Adrenal gland (tissue), 5 donors: ENCODE results near the gene ALPP.

Source experiments
- CTCF ChIP-seq, 6 experiments: fragments of 450-650 bp in 4 of 6; fragments of 200-600 bp in 2 of 6; sonication (generic) in 1 of 6; IDR thresholded peaks; 1 replicate in 5 of 6; 2 replicates in 1 of 6; pipeline versions ENCODE4 v1.5.1 to v1.8.0; 2016 to 2021; ENCODE audit warnings: antibody characterized with exemption in 6 of 6, mild to moderate bottlenecking in 2 of 6, moderate library complexity in 1 of 6
- POLR2A ChIP-seq, 2 donors: fragments of 450-650 bp; IDR thresholded peaks; one replicate each; pipeline ENCODE4 v1.6.1; 2017; ENCODE audit warnings: antibody characterized with exemption in 2 of 2, mild to moderate bottlenecking in 2 of 2, moderate library complexity in 1 of 2
- donor health status: DM: no; HTN: no; CAD: no.

- TF ChIP-seq CTCF (IDR thresholded peaks at IDR 0.05) (no peak), POLR2A (IDR thresholded peaks at IDR 0.05) (no peak)
These were observed 14.6 kb upstream of the ALPP start for GRCh38 chr2:232363784-232364615.
